HG03439 (cell line): ENCODE results near the gene POGLUT3.
A peak's percentile ranks its signal among the peaks of the same experiment; 100 is the strongest.

ENCODE experiments used
- ATAC-seq: cut with Tn5 transposase; IDR thresholded peaks from one replicate; pipeline ENCODE4 v1.9.1; 2021; ENCODE audit warnings: mild to moderate bottlenecking, moderate library complexity; ENCODE audit not compliant: unreplicated experiment

The POGLUT3 gene

DNA sequence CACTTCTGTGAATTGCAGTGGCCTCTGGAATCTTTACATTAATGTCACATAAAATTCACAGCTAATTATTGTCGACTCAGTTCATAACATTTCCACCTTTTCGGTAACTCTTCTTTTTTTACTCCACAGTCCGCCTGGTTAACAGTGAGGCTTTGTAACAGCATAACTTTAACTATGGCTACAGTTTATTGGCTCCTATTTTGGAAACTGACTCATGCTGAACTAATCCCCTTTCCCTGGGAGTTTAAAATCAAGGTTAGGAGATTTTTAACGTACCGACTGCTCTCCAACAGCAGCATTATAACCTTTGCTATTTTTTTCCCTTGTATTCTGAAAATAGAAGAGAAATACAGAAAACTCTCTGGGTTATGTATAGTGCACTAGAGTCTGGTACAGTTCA, 3.2 kb upstream of the POGLUT3 start:
- no peak for ATAC-seq

DNA sequence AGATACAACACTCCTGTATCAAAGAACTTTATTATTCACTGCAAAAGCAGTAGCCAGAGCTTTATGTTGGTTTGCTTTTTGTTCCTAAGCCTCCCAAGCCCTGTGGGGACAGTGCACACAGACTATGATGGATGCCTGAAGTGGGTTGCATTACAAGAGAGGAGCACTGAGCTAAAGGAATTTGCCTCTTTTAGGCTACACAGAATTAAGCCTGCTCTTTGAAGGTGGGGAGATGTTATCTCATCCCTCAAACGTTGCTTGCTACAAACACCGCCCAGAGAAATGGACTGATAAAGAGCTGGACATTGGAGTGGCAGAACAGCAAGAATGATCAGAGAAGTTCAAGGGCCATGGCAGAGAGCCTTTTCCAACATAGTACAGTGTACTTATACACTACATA, 2.5 kb upstream of the POGLUT3 start:
- no peak for ATAC-seq

DNA sequence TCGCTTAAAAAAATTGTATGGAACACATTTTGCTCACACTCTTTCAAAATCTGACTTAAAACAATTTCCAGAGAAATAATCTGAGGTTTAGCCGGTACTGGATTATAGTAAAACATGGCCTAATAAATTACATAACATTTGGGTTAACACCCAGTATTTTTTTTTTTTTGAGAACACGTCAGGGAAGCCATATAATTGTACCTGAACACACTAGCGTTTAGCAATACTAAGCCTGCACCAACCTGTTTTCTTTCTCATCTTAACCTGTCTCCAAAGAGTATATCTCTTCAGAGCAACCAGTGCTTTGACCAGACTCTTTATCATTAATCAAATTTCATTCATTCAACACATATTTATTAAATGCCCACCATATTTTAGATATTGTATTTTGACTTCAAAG, 2.0 kb upstream of the POGLUT3 start:
- no peak for ATAC-seq

DNA sequence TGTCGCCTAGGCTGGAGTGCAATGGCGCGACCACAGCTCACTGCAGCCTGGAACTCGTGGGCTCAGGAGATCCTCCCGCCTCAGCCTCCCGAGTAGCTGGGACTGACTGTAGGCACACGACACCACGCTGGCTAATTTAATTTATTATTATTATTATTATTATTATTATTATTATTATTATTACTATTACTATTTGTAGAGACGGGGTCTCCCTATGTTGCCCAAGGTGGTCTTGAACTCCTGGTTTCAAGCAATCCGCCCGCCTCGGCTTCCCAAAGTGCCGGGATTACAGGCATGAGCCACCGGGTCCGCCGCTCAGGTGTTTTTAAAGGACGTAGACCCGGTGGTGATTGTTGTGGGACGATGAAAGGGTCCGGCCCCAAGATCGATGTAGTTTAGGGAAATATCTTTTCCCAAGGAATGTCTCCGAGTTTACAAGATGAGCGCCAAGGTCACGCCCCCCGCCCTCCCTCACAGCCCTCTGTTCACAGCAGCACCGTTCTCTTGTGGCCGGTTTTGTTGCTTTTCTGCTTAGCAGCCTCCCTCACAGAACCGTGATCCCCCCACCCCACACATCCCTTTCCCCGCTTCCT, 728 bp upstream of the POGLUT3 start:
- ATAC-seq, result no peak

DNA sequence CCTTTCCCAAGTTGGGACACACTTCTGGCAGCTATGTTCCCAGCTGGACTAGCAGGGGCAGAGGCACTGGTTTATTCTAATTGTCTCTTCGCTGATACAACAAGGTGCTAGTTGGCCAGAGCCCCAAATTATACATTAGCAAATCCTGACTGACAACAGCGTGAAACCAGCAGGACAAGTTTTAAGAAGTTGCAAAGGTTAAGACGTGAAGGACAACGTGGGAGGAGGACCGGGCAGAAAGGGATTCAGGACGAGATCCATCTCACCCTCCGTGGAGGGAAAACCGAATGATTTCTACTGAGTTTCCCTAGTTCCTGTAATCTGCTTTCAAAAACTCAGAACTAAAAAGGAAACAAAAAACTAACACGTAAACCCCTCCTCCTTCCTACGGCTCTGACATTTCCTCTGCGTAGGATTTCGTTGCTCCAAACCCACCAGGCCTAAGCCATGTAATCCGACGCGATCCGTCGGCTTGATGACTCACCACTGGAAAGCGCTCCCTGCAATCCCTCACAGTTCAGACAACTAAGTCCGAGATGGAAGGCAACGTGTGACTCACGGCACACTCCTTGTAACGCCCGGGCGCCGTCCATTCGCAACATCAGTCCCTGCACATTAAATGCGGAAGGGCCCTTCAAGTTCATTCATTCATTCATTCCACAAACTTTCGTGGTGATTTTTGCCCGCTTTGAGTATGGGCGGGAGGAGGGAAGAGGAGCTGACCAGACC, 703 bp downstream of the POGLUT3 start:
- ATAC-seq, result peak; percentile 50

DNA sequence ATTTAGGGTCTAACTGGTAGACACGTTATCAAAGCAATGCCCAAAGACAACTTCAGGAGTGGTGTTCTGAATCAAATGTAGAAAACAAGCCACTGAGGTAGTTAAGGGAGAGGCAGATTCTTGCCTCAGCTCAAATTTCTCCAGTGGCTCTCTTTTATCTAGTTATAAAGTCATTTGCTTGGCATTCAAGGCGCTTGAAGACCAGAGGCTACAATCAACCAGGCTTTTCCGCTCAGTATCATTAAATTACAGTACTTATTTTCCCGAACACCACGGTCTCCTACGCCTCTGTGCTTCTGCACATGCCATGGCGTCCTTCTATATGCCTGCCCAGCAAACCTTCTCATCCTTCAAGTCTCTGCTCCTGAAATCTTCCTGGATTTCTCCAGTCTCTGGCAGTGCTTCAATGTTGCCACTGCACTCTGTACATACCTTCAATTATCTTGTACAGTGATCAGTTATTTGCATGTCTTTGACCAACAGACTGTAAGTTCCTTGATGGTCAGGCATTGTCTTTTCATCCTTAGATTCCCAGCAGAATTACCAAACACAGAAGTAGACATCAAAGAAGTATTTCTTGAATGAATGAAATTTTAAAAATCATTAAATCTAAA, 1.4 kb downstream of the POGLUT3 start:
- ATAC-seq, result no peak

DNA sequence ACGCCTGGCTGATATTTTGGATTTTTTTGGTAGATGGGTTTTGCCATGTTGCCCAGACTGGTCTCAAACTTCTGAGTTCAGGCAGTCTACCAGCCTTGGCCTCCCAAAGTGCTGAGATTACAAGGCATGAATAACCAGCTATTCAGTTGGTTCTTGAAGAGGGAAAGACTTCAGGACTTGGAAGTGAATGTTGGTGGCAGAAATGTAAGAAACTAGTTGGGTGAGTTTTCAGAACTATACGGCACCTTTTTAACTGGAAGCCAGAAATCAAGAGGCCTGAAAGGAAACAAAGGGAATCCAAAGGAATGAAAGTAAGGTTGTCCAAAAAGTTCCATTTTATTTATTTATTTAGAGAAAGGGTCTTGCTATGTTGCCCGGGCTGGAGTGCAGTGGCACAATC, 2.9 kb downstream of the POGLUT3 start:
- ATAC-seq, result no peak

DNA sequence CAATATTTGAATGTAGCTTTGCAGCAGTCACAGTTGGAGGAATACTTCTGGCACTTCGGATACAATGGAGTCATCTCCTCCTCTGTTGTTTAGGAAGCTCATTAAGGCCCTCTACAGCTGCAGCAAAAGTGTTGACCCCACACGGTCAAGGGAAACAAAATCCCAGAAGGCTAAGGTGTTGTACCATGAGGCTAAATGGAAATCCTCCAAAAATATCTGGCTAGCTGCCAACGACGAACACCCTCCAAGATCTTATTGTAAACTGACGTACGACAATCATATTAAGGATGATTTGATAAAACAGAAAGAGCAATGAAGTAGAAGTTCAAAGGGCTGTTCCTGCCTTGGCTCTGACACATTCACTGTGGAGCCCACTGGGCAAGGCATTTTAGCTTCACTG, 4.0 kb downstream of the POGLUT3 start:
- ATAC-seq, result no peak

DNA sequence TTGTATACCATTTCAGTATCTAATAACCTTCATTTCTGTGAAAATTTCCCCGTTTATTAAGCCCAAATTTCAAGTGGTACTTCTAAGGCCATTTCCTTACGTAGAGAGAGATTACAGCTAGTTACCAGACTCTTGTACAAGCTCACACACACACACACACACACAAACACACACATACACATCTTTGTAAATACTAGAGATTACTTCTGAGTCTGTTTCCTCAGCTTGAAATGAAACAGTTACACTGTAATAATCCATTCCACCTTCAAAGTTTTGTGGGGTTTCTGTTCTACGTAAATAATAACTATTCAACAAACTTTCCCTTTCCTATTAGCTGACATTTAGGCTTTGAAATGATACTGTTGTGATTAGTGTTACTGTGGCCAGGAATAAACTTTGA, 6.2 kb downstream of the POGLUT3 start:
- ATAC-seq, result no peak

DNA sequence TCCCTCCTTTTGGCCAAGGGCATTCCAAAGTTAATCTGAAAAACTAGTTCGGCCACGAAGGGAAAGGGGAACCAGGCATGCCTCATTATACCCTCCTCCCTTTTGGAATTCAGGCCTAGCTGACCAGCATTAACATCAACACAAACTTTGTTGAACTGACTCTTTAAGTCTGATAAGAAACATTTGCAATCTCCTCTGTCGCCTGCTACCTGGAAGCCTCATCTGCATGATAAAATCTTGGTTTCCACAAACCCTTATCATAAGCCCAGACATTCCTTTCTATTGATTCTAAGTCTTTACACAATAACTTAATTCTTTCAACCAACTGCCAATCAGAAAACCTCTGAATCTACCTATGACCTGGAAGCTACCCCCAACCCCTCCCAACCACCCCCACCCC, 11.4 kb downstream of the POGLUT3 start:
- no peak for ATAC-seq

DNA sequence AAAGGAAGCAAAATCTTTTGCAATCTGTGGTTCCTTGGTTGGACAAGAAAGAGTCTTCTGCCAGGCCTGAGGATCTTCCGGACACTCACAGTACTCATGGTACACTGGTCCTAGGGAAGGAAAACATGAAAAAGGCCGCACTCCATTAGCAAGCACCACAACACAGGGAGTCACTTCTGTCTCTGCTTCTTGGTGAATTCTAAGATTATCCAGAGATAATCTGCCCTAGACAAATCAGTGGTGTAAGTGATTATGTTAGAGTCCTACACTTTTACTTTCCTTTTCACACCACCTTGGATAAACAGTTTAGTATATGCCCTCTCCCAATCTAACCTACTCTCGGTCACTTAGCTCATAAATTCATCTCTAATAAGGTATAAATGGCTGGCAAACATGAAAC, 11.9 kb downstream of the POGLUT3 start:
- ATAC-seq, result no peak

DNA sequence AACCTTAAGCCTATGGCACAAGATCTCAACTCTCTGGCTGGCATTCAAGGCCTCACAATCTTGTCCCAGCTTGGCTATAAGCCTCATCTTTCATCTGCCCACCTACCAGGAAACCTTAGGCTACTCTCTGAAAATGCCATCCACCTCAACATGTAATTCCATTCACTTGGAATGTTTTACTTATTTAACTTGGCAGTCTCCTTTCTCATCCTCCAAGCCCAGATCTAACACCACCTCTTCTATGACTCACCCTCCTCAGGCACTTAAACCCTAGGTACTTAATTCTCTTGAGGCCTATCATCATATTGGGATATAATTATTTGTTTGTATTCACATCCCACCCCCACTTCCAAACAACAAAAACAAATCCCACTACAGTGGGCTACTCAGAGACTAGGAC, 15.0 kb downstream of the POGLUT3 start:
- no peak for ATAC-seq

DNA sequence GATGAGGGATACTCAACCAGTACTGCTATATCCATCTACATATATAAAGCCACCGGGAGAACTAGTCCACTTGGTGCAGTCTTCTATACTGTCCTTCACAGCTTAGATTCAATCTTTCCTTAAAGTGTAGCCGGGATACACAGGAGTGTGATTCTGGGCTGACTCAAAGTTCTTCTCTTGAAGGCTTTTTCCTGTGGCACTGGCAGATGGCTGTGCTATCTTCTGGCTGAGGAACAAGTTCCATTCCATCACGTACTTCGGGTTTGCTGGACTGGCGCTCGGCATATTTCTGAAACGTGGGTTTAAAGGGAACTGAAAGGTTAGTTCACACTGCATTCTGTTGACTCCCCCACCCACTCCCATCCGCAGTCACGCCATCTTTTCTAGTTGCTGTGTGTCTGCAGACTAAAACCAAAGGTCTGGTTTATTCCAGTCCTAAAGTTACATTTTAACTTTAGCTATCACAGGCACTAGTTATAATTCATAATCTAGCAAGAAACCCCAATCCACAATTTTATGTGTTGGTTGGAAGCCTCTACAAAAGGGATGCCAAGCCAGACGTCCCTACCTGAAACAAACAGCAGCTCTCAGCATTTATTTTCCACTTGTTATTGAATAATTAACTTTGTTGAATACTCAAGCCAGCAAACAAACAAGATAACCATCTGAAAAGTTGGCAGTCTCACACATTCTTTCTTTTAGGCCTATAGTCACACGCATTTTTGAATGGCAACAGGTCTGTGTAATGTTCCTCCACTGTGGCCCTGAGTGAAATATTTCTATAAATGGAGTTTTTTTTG, 23.3 kb downstream of the POGLUT3 start:
- ATAC-seq, result no peak

DNA sequence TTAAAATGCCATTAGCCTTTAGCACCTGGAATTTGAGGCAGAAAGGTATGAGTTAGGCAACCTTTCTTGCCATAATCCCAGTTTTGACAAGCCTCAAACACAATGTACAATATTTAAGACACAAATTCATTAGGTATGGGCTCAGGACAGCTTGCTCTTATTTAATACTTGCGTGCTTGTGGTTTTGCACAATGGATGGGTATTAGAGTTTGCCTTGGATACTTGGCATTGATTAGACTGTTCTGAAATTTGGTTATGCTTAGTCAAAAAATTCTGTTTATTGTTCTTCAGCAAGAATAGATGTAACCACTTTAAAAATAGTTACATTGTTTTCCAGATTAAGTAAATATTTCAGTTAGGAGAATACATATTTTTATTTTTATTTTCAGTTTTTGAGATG, 25.5 kb downstream of the POGLUT3 start:
- no peak for ATAC-seq

DNA sequence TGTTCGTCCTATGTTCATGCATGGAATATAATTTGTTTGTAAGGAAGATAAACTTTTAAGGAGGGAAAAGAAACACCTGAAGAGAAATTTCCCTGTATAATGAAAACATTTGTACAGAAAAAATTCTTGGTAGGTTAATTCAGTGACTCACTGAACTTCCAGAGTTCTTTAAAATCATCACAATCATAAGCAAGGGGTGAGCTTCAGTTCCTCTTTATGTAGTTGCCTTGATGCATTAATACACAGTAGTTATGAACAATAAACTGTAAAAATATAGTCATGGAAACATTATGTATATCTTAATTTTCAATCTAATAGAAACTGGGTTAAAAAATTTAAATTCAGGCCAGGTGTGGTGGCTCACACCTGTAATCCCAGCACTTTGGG, 29.7 kb downstream of the POGLUT3 start:
- ATAC-seq, result no peak

DNA sequence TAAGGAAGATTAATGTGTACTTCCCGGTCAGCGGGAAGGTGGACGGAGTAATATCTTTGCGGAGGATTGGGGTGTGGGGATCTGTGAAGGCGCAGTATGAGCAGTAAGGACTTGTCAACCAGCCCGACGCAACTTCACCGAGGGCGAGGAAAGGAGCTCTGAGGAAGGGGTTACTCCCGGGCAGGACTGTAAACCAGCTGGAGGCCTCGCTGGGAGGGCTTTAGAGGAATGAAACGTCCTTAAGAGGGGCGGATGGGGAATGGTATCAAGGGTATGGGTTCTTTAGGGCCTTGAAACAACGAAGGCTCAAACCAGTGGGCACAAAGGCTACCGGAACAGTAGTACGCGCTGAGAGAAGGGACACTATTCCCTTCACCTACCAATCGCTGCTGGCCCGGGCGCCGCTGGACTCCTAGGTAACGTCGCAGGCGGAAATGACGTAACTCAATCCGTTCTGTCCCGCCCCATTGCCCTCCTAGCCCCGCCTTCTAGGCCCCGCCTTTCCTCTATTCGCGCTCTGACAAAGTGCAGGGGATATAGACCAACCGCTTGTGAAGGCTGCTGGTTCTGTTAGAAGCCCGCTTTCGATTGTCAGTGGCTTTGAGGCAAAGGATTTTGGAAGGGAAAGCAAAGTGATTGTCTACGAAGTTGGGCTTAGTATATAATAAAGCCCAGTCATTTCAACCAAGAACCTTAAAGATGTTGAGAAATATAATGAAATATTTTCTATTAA, 30.9 kb downstream of the POGLUT3 start, which contains the start of gene C11orf65:
C11orf65 (minus strand) TSS at position 439 of the 733 bp plus-strand sequence. CDS start 5,970 bp downstream, outside the sequence.
- ATAC-seq, result peak; percentile 100

DNA sequence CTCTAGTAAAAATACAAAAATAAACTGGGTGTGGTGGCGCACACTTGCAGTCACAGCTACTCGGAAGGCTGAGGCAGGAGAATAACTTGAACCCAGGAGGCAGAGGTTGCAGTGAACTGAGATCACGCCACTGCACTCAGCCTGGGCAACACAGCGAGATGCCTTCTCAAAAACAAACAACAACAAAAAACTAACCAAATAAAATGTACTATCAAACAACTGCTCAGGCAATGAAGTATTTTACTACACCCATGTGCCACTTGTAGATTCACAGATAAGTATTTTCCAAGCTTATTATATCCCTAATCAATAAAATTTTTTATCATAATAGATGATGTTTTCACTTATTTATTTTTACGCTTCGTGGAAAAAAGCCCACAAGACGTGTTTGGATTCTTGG, 31.8 kb downstream of the POGLUT3 start:
- no peak for ATAC-seq

DNA sequence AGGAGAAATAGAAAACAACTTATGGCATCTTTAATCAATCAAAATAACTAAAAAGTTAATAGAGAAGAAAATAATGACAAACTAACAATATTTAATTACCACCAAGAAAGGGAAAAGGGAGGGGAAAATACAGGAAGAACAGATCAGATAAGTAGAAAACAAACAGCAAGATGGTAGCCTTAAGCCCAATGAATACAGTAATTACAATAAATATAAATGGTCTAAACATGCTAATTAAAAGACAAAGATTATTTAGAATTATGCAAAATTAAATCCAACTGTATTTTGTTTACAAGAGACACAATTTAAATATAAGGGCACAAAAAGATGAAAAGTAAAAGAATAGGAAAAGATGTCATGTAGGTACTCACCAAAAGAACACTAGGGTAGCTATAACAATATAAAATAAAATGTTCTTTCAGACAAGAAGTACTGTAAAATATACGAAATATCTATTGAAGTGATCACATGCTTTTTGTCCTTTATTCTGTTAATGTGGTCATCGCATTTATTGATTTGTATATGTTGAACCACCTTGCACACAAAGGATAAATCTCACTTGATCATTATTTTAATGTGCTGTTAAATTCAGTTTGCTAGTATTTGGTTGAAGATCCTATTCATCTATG, 44.9 kb downstream of the POGLUT3 start:
- no peak for ATAC-seq
